Skeletal muscle tissue (tissue), 4 donors: ENCODE measurements around the gene NECTIN1. TPM values are rescaled to one million over a fixed set of nuclear protein-coding genes. Genes with fewer than 3 reads are reported as not detected.

Experiments
- H3K27ac ChIP-seq: one replicate; pipeline ENCODE4 v1.7.0; 2013; ENCODE audit warnings: mild to moderate bottlenecking, low read depth, low read length, inconsistent platforms
- H3K27me3 ChIP-seq, 3 donors: one replicate each; pipeline ENCODE4 v1.7.0; 2013; ENCODE audit warnings: low read length in 3 of 3; ENCODE audit not compliant: control insufficient read depth in 3 of 3, insufficient read depth in 3 of 3
- H3K36me3 ChIP-seq, 3 donors: one replicate each; pipeline ENCODE4 v1.7.0; 2013; ENCODE audit warnings: low read length in 3 of 3; ENCODE audit not compliant: control insufficient read depth in 3 of 3, insufficient read depth in 3 of 3
- H3K4me1 ChIP-seq, 3 donors: one replicate each; pipeline ENCODE4 v1.7.0; 2013; ENCODE audit warnings: low read length in 3 of 3, mild to moderate bottlenecking in 3 of 3; ENCODE audit not compliant: control insufficient read depth in 3 of 3, insufficient read depth in 3 of 3
- H3K4me3 ChIP-seq, 3 donors: one replicate each; pipeline ENCODE4 v1.7.0; 2013; ENCODE audit warnings: low read length in 3 of 3
- H3K9ac ChIP-seq, 3 donors: one replicate each; pipeline ENCODE4 v1.7.0; 2013; ENCODE audit warnings: low read length in 3 of 3, mild to moderate bottlenecking in 3 of 3, moderate library complexity in 2 of 3, low read depth in 1 of 3
- H3K9me3 ChIP-seq, 3 donors: one replicate each; pipeline ENCODE4 v1.7.0; 2013; ENCODE audit warnings: low read length in 3 of 3; ENCODE audit not compliant: control insufficient read depth in 3 of 3
- total RNA-seq: library from RNA; depleted of rRNA; stranded (reverse); fragments of >200 nt; gene quantifications from one replicate; pipeline ENCODE4 v1.2.3, GENCODE V29; 2014
- donor health status: Osteomylitis.

Gene NECTIN1
- total RNA-seq, 1 donor from 2014 or later, result 4.2 TPM

DNA sequence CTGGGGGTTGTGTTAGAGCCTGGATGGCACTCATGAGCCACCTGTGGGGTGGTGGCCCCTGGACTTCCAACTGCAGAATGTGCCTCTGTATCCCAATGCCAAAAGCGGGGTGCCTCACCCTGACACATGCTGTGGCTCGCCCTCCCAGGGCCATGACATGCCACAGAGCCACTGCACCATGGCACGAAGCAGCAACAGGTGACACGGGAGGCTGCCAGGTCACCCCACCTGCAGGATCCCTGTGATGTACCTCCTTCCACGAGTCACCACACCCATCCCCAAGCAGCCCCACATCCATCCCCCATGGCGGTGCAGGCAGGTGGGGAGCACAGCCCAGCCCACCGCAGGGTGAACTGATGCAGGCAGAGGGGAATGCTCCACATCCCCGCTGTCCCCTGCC lies 14.8 kb downstream of the NECTIN1 start:
- Histone ChIP-seq H3K9ac (no peak overlapping the region), H3K4me3 (no peak overlapping the region), H3K4me1 (peaks cover 0 to 4% (median 2%) of the 10 kb centered on the region in 3 donors), H3K9me3 (no peaks in the 10 kb centered on the region), H3K27ac (no peak overlapping the region), H3K36me3 (no peaks in the 10 kb centered on the region), H3K27me3 (peaks cover 0 to 5% (median 0%) of the 10 kb centered on the region in 3 donors)

DNA sequence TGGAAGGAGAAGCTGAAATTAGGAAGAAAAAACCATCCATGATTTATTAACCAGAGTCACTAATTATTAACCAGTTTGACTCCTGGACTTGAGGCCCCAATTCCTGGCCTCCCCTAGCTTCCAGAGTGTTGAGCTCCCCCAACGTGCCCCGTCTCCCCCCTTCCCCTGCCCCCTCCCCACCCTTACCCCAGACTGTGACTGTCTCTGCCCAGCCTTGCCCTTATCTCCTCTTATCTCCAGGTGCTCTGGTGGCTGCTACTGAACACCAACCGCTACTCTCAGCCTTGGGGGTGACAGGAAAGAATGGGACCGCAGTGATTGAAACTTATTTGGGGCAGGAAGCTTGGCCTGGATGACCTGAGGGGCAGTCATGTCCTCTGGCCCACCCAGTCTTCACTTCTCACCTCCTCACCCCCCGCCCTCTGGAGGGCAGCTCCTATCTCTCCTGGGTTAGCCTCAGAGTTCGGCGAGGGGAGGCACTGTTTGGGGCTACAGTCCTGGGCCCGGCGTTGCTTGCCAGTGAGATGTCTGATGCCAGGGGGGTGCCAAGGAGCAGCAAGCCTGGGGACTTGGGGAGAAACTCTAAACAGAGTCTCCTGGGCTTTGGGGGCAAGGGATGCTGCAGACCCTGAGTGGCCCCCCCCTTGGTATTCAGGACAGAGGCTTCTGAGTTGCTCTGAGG lies 15.5 kb downstream of the NECTIN1 start:
- Histone ChIP-seq H3K27ac (no peak overlapping the region), H3K9ac (no peak overlapping the region), H3K4me3 (no peak overlapping the region), H3K4me1 (peaks cover 0 to 4% (median 2%) of the 10 kb centered on the region in 3 donors), H3K36me3 (no peaks in the 10 kb centered on the region), H3K9me3 (no peaks in the 10 kb centered on the region), H3K27me3 (peaks cover 0 to 5% (median 0%) of the 10 kb centered on the region in 3 donors)

DNA sequence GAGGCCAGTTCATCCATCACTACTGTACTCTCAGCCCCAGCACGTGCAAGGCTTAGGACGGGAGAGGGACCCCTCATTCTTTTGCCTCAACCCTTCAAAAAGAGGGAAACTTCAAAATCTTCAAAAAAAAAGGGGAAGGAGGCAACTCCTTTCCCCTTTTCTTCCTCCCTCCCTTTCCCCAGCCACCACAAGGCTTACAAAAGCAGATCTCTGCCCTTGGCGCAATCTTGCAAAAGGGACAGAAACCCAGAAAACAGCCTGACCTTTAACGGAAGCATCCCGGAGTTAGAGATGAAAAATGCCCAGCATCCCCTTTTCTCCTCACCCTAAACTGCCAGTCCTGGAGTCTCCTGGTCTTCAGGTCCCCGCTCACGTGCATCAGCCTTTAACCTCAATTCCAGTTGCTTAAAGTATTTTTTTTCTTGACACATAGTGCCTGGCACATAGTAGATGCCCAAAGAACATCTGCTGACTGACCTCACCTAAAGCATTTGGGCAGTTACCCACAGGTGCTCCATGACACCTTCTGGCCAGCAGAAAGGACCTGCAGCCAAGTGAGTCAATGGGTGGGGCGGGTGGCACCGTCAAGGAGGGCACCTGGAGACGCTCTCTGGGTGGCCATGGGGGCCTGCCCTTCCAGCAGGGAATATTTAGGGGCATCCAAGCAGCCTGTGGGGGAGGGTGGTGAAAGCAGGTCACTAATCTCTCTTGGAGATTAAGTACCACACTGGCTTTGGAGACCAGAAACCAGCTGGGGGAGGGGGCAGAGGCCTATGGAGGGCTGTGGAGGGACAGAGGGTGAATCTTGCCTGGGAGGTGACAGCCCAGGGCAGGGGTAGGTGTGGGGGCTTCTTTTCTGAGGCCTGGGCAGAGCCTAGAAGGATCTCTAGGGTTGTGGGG lies 16.3 kb downstream of the NECTIN1 start:
- no peak overlapping the region for H3K4me3 ChIP-seq
- H3K9me3 ChIP-seq, result no peaks in the 10 kb centered on the region
- H3K36me3 ChIP-seq, result no peaks in the 10 kb centered on the region
- peaks cover 0 to 4% (median 0%) of the 10 kb centered on the region in 3 donors for H3K4me1 ChIP-seq
- H3K27me3 ChIP-seq, result peaks cover 0 to 5% (median 0%) of the 10 kb centered on the region in 3 donors
- H3K9ac ChIP-seq, result no peak overlapping the region
- H3K27ac ChIP-seq, result no peak overlapping the region

DNA sequence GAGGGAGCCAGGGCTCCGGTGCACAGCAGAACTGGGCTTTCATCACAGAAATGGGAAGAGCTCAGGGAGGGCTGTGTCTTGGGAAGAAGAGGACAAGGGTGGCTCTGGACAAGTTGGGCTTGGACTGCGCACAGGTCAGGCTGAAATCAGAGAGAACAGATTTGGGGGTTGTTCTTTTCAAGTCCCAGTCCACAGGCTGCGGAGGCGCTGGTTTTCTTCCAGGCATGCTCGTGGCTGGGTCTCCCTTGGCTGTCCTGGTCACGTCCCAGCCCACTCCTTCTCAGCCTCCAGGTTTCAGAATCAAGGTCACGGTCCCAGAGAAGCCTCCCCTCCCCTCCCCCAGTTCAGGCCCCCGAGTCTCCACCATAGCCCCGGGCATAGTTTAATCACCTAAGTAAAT lies 17.0 kb downstream of the NECTIN1 start:
- Histone ChIP-seq H3K9me3 (no peaks in the 10 kb centered on the region), H3K36me3 (no peaks in the 10 kb centered on the region), H3K27ac (no peak overlapping the region), H3K9ac (no peak overlapping the region), H3K27me3 (peaks cover 0 to 10% (median 0%) of the 10 kb centered on the region in 3 donors), H3K4me3 (no peak overlapping the region), H3K4me1 (peaks cover 0 to 4% (median 0%) of the 10 kb centered on the region in 3 donors)

DNA sequence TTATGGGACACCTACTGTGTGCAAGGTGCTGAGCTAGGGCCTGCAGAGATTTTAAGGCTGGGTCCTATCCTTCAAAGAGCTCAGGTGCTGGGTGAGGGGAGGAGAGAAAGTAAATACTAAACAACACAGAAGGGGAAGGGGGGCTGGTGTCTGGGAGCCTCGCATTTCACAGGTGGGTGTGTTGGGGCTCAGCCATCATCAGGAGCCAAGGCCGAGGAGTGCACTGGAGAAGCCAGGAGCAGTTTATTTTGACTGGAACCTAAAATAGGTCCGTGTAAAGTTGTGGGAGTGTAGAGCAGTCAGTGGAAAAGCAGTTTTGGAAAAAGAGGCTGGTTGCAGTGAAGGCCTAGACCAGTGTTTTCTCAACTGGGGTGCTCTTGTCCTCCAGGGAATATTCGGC lies 17.5 kb downstream of the NECTIN1 start:
- H3K9ac ChIP-seq, result no peak overlapping the region
- H3K4me3 ChIP-seq, result no peak overlapping the region
- H3K27me3 ChIP-seq, result peaks cover 0 to 12% (median 0%) of the 10 kb centered on the region in 3 donors
- no peak overlapping the region for H3K27ac ChIP-seq
- H3K36me3 ChIP-seq, result no peaks in the 10 kb centered on the region
- H3K4me1 ChIP-seq, result peaks cover 0 to 4% (median 0%) of the 10 kb centered on the region in 3 donors
- no peaks in the 10 kb centered on the region for H3K9me3 ChIP-seq

DNA sequence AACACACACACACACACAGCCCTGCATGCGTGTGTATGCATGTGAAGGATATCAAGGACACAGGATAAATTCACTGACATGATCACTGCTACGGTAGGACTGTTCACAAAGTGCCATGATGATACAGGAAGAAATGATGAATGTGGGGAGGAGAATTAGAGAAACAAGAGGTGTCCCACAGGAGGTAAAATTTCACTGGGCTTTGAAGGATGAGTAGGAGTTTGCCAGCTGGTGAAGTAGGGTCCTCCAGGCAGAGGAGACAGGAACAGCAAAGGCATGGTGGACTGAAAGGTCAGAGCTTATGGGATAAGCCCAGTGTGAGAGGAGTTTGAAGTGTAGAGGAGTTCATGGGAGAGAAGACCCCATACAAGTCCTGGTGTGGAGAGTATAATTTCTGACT lies 18.6 kb downstream of the NECTIN1 start:
- H3K9ac ChIP-seq, result no peak overlapping the region
- peaks cover 0 to 4% (median 0%) of the 10 kb centered on the region in 3 donors for H3K4me1 ChIP-seq

DNA sequence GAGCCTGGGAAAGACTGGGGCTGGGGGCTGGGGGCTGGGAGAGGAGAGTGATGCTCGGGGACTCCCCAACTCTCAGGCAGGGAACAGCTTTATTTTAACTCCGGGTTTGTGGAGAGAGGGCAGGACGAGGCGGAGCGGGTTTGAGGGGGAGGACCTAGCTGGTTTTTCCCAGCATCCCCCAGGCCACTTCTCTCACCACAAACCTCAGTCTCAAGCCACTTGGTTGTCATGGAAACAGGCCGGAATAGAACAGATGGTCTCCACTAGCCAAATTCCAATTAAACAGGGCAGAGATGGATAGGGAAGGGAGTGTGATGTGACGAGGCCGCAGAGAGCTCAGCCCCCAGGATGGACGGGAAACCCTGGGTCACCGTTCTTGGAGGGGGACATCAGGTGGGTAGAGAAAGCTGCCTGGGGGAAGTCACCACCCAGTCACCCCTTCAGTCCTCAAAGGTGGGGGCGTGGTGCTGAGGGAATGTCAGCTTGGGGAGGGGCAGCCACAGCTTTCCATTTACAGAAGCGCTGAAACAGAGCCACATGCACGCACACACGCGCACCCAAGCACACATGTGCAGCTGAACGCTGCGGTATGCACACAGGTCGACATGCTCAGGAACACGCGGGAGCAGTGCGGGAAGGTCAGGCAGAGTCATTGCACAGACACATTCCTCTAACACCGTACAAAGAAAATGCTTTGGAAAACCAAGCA lies 19.2 kb downstream of the NECTIN1 start:
- Histone ChIP-seq H3K36me3 (no peaks in the 10 kb centered on the region), H3K27ac (no peak overlapping the region), H3K4me1 (peaks cover 0 to 4% (median 0%) of the 10 kb centered on the region in 3 donors), H3K4me3 (no peak overlapping the region), H3K9ac (no peak overlapping the region), H3K27me3 (peaks cover 0 to 12% (median 0%) of the 10 kb centered on the region in 3 donors), H3K9me3 (no peaks in the 10 kb centered on the region)

More for the DNA sequence above, 18.6 kb downstream of the NECTIN1 start:
- Histone ChIP-seq H3K9me3 (no peaks in the 10 kb centered on the region), H3K36me3 (no peaks in the 10 kb centered on the region), H3K27ac (no peak overlapping the region), H3K4me3 (no peak overlapping the region), H3K27me3 (peaks cover 0 to 12% (median 0%) of the 10 kb centered on the region in 3 donors)

DNA sequence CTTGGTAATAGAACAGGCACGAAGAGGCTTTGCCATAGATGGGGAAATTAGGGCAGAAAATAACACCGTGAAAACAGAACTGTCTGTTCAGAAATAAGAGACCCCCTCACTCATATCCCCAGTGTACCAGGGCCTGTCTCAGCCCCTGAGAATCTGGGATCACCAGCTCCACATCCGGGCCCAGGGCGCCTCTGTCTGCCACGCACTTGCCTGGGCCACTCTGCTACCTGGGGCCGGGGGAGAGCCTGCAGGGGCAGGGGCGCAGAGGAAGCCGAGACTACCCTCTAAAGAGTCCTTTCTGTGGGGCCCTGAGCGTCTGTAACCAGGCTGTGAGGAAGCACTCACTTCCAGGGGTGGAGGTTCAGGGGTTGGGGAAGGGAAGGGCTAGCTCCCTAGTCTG lies 19.8 kb downstream of the NECTIN1 start:
- Histone ChIP-seq H3K27me3 (peaks cover 0 to 12% (median 0%) of the 10 kb centered on the region in 3 donors), H3K4me3 (no peak overlapping the region), H3K36me3 (no peaks in the 10 kb centered on the region), H3K9me3 (no peaks in the 10 kb centered on the region), H3K27ac (no peak overlapping the region), H3K9ac (no peak overlapping the region), H3K4me1 (peaks cover 0 to 4% (median 0%) of the 10 kb centered on the region in 3 donors)

DNA sequence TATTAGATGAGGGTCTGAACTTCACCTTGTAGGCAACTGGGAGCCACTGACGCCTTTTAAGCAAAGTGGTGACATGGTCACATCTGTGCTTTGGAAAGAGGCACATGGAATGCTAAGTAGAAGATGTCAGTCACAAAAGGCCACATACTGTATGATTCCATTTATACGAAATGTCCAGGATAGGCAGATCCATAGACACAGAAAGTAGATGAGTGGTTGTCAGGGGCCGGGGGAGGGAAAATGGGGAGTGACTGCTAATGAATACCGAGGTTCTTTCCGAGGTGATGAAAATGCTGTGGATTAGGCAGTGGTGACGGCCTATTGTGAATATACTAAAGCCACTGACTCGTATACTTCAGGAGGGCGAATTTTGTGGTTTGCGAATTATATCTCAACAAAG lies 20.6 kb downstream of the NECTIN1 start:
- Histone ChIP-seq H3K9ac (no peak overlapping the region), H3K27ac (no peak overlapping the region), H3K36me3 (no peaks in the 10 kb centered on the region), H3K4me1 (peaks cover 0 to 4% (median 0%) of the 10 kb centered on the region in 3 donors), H3K27me3 (peaks cover 0 to 12% (median 0%) of the 10 kb centered on the region in 3 donors), H3K9me3 (no peaks in the 10 kb centered on the region), H3K4me3 (no peak overlapping the region)
